ENCODE data around the gene KLHL29. TPM values are rescaled to one million over a fixed set of nuclear protein-coding genes. Genes with fewer than 3 reads are reported as not detected.

KLHL29 gene
- total and polyA plus RNA-seq, 5 donors from 2014 or later = 0.09 to 1.3 (median 0.24) TPM

- Mint-ChIP-seq H3K9me3 (peaks cover 0 to 5% (median 0%) of the 10 kb centered on the region in 7 donors), H3K4me3 (no peak overlapping the region), H3K36me3 (no peaks in the 10 kb centered on the region), H3K4me1 (no peaks in the 10 kb centered on the region), H3K27ac (no peak overlapping the region), H3K27me3 (peaks cover 18% of the 10 kb centered on the region)
- ATAC-seq (ENCODE audit: low read depth in 2 of 2) (no peak), DNase-seq (no peak)
- H3K27ac ChIP-seq (ENCODE audit: insufficient read depth, low read length, poor library complexity, severe bottlenecking) = no peak overlapping the region
- no peaks in the 10 kb centered on the region for H3K27me3 ChIP-seq (ENCODE audit: control insufficient read depth, insufficient read depth, low read length)
- H3K36me3 ChIP-seq (ENCODE audit: control insufficient read depth, insufficient read depth, low read length) = no peaks in the 10 kb centered on the region
- H3K9me3 ChIP-seq (ENCODE audit: control insufficient read depth in 2 of 2, low read length in 2 of 2) = no peaks in the 10 kb centered on the region
- H3K4me3 ChIP-seq (ENCODE audit: low read depth, low read length) = no peak overlapping the region
- H3K4me1 ChIP-seq (ENCODE audit: control insufficient read depth, insufficient read depth, low read length, poor library complexity, severe bottlenecking) = no peaks in the 10 kb centered on the region
Observed at GRCh38 chr2:23434721-23435121, 49.7 kb downstream of the KLHL29 start.

GRCh38 chr2:23435250-23436035 is 50.5 kb downstream of the KLHL29 start:
- H3K27me3 ChIP-seq (ENCODE audit: control insufficient read depth, insufficient read depth, low read length) = no peaks in the 10 kb centered on the region
- Mint-ChIP-seq H3K27me3 (peaks cover 18% of the 10 kb centered on the region), H3K4me3 (no peak overlapping the region), H3K4me1 (no peaks in the 10 kb centered on the region), H3K36me3 (no peaks in the 10 kb centered on the region), H3K9me3 (peaks cover 0 to 5% (median 0%) of the 10 kb centered on the region in 7 donors), H3K27ac (no peak overlapping the region)
- H3K4me3 ChIP-seq (ENCODE audit: low read depth, low read length) = no peak overlapping the region
- H3K27ac ChIP-seq (ENCODE audit: insufficient read depth, low read length, poor library complexity, severe bottlenecking) = no peak overlapping the region
- DNase-seq = no peak
- no peaks in the 10 kb centered on the region for H3K36me3 ChIP-seq (ENCODE audit: control insufficient read depth, insufficient read depth, low read length)
- H3K9me3 ChIP-seq (ENCODE audit: control insufficient read depth in 2 of 2, low read length in 2 of 2) = no peaks in the 10 kb centered on the region
- ATAC-seq (ENCODE audit: low read depth in 2 of 2) = no peak
- H3K4me1 ChIP-seq (ENCODE audit: control insufficient read depth, insufficient read depth, low read length, poor library complexity, severe bottlenecking) = no peaks in the 10 kb centered on the region

- H3K36me3 ChIP-seq (ENCODE audit: control insufficient read depth, insufficient read depth, low read length) = no peaks in the 10 kb centered on the region
- no peak overlapping the region for H3K27ac Mint-ChIP-seq
- H3K9me3 ChIP-seq (ENCODE audit: control insufficient read depth in 2 of 2, low read length in 2 of 2) = no peaks in the 10 kb centered on the region
- H3K4me3 Mint-ChIP-seq = no peak overlapping the region
- no peaks in the 10 kb centered on the region for H3K4me1 ChIP-seq (ENCODE audit: control insufficient read depth, insufficient read depth, low read length, poor library complexity, severe bottlenecking)
- peaks cover 0 to 5% (median 0%) of the 10 kb centered on the region in 7 donors for H3K9me3 Mint-ChIP-seq
- peak in 1 of 3 donors; percentile 52 for DNase-seq
- no peak for ATAC-seq (ENCODE audit: low read depth in 2 of 2)
- H3K4me1 Mint-ChIP-seq = no peaks in the 10 kb centered on the region
- peaks cover 18% of the 10 kb centered on the region for H3K27me3 Mint-ChIP-seq
- no peak overlapping the region for H3K27ac ChIP-seq (ENCODE audit: insufficient read depth, low read length, poor library complexity, severe bottlenecking)
- H3K4me3 ChIP-seq (ENCODE audit: low read depth, low read length) = no peak overlapping the region
- H3K27me3 ChIP-seq (ENCODE audit: control insufficient read depth, insufficient read depth, low read length) = no peaks in the 10 kb centered on the region
- H3K36me3 Mint-ChIP-seq = no peaks in the 10 kb centered on the region
Observed at GRCh38 chr2:23436346-23437098, 51.5 kb downstream of the KLHL29 start.

DNA sequence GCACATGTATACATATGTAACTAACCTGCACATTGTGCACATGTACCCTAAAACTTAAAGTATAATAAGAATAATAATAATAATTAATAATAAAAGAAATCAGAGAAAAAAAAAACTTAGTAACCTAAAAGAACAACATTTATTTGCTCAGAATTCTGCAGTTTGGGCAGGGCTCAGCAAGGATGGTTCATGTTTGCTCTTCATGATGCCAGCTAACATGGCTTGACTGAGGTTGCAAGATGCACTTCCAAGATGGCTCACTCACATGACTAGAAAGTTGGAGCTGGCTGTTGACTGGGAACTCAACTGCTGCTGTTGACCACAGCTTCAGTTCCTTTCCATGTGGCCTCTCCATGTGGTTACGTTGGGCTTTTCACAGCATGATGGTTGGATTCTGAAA is 56.4 kb downstream of the KLHL29 start:
- Histone ChIP-seq H3K27me3 (ENCODE audit: control insufficient read depth, insufficient read depth, low read length) (no peaks in the 10 kb centered on the region), H3K27ac (ENCODE audit: insufficient read depth, low read length, poor library complexity, severe bottlenecking) (no peak overlapping the region), H3K4me3 (ENCODE audit: low read depth, low read length) (no peak overlapping the region), H3K9me3 (ENCODE audit: control insufficient read depth in 2 of 2, low read length in 2 of 2) (no peaks in the 10 kb centered on the region), H3K36me3 (ENCODE audit: control insufficient read depth, insufficient read depth, low read length) (no peaks in the 10 kb centered on the region), H3K4me1 (ENCODE audit: control insufficient read depth, insufficient read depth, low read length, poor library complexity, severe bottlenecking) (no peaks in the 10 kb centered on the region)
- Mint-ChIP-seq H3K36me3 (no peaks in the 10 kb centered on the region), H3K27ac (no peak overlapping the region), H3K4me3 (no peak overlapping the region), H3K9me3 (peaks cover 0 to 4% (median 0%) of the 10 kb centered on the region in 7 donors), H3K27me3 (peaks cover 12% of the 10 kb centered on the region), H3K4me1 (no peaks in the 10 kb centered on the region)
- ATAC-seq (ENCODE audit: low read depth in 2 of 2) = no peak
- DNase-seq = no peak

DNA sequence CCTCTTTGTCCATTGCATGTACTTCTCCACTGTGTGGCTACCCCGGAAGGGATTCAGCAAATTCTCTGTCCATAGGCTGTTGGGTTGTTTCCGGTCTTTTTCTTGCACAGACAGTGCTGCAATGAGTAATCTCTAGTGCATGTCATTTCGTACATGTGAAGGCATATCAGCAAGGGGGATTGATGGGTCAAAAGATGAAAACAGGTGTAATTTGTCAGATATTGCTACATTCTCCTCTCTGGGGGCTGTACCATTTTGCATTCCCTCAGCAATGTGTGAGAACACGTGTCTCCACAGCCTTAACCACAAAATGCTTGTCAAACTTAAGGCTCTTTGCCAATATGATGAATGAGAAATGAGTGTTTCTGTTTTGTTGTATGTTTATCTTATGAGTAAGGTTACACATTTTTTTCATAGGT is 60.5 kb downstream of the KLHL29 start:
- peaks cover 3% of the 10 kb centered on the region for H3K27me3 Mint-ChIP-seq
- no peak for DNase-seq
- H3K9me3 Mint-ChIP-seq = peaks cover 0 to 2% (median 0%) of the 10 kb centered on the region in 7 donors
- Histone ChIP-seq H3K27ac (ENCODE audit: insufficient read depth, low read length, poor library complexity, severe bottlenecking) (no peak overlapping the region), H3K27me3 (ENCODE audit: control insufficient read depth, insufficient read depth, low read length) (no peaks in the 10 kb centered on the region), H3K4me1 (ENCODE audit: control insufficient read depth, insufficient read depth, low read length, poor library complexity, severe bottlenecking) (no peaks in the 10 kb centered on the region), H3K4me3 (ENCODE audit: low read depth, low read length) (no peak overlapping the region), H3K36me3 (ENCODE audit: control insufficient read depth, insufficient read depth, low read length) (no peaks in the 10 kb centered on the region), H3K9me3 (ENCODE audit: control insufficient read depth in 2 of 2, low read length in 2 of 2) (no peaks in the 10 kb centered on the region)
- no peak overlapping the region for H3K4me3 Mint-ChIP-seq
- no peaks in the 10 kb centered on the region for H3K36me3 Mint-ChIP-seq
- no peak for ATAC-seq (ENCODE audit: low read depth in 2 of 2)
- H3K4me1 Mint-ChIP-seq = peaks cover 0 to 2% (median 0%) of the 10 kb centered on the region in 4 donors
- H3K27ac Mint-ChIP-seq = no peak overlapping the region

DNA sequence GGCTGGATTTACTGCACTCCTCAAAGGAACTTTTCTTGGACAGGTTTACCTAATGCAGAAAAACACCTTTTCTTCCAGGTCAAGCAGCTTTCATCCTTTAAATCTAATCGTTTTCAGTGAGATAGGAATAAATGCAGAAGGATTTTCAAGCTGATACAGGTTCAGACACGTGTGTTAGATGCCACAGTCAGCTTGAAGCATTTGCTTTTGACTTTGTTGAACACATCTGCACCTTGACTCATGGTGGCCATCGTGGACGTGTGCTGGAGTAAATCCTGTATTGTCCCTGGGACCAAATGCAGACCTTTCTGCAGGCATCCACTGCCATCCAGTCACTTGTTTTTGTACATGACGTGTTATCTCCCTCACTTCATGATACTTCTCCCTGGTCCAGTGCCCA is 61.9 kb downstream of the KLHL29 start:
- peaks cover 0 to 3% (median 0%) of the 10 kb centered on the region in 7 donors for H3K9me3 Mint-ChIP-seq
- H3K9me3 ChIP-seq (ENCODE audit: control insufficient read depth in 2 of 2, low read length in 2 of 2) = no peaks in the 10 kb centered on the region
- ATAC-seq (ENCODE audit: low read depth in 2 of 2) (no peak), DNase-seq (no peak)
- H3K27me3 ChIP-seq (ENCODE audit: control insufficient read depth, insufficient read depth, low read length) = no peaks in the 10 kb centered on the region
- no peak overlapping the region for H3K4me3 Mint-ChIP-seq
- no peaks in the 10 kb centered on the region for H3K4me1 ChIP-seq (ENCODE audit: control insufficient read depth, insufficient read depth, low read length, poor library complexity, severe bottlenecking)
- H3K36me3 Mint-ChIP-seq = no peaks in the 10 kb centered on the region
- peaks cover 6% of the 10 kb centered on the region for H3K27me3 Mint-ChIP-seq
- no peaks in the 10 kb centered on the region for H3K36me3 ChIP-seq (ENCODE audit: control insufficient read depth, insufficient read depth, low read length)
- H3K4me3 ChIP-seq (ENCODE audit: low read depth, low read length) = no peak overlapping the region
- no peak overlapping the region for H3K27ac Mint-ChIP-seq
- H3K4me1 Mint-ChIP-seq = peaks cover 0 to 2% (median 0%) of the 10 kb centered on the region in 4 donors
- H3K27ac ChIP-seq (ENCODE audit: insufficient read depth, low read length, poor library complexity, severe bottlenecking) = no peak overlapping the region

GRCh38 chr2:23447405-23447804 is 62.4 kb downstream of the KLHL29 start:
- Histone ChIP-seq H3K4me1 (ENCODE audit: control insufficient read depth, insufficient read depth, low read length, poor library complexity, severe bottlenecking) (no peaks in the 10 kb centered on the region), H3K27me3 (ENCODE audit: control insufficient read depth, insufficient read depth, low read length) (no peaks in the 10 kb centered on the region), H3K4me3 (ENCODE audit: low read depth, low read length) (no peak overlapping the region), H3K27ac (ENCODE audit: insufficient read depth, low read length, poor library complexity, severe bottlenecking) (no peak overlapping the region), H3K9me3 (ENCODE audit: control insufficient read depth in 2 of 2, low read length in 2 of 2) (no peaks in the 10 kb centered on the region), H3K36me3 (ENCODE audit: control insufficient read depth, insufficient read depth, low read length) (no peaks in the 10 kb centered on the region)
- no peak for ATAC-seq (ENCODE audit: low read depth in 2 of 2)
- Mint-ChIP-seq H3K36me3 (no peaks in the 10 kb centered on the region), H3K27ac (no peak overlapping the region), H3K4me1 (peaks cover 0 to 2% (median under 1%) of the 10 kb centered on the region in 4 donors), H3K27me3 (peaks cover 6% of the 10 kb centered on the region), H3K9me3 (peaks cover 0 to 3% (median 0%) of the 10 kb centered on the region in 7 donors), H3K4me3 (no peak overlapping the region)
- no peak for DNase-seq
